ENCODE measurements around the gene CCDC74A.

DNA sequence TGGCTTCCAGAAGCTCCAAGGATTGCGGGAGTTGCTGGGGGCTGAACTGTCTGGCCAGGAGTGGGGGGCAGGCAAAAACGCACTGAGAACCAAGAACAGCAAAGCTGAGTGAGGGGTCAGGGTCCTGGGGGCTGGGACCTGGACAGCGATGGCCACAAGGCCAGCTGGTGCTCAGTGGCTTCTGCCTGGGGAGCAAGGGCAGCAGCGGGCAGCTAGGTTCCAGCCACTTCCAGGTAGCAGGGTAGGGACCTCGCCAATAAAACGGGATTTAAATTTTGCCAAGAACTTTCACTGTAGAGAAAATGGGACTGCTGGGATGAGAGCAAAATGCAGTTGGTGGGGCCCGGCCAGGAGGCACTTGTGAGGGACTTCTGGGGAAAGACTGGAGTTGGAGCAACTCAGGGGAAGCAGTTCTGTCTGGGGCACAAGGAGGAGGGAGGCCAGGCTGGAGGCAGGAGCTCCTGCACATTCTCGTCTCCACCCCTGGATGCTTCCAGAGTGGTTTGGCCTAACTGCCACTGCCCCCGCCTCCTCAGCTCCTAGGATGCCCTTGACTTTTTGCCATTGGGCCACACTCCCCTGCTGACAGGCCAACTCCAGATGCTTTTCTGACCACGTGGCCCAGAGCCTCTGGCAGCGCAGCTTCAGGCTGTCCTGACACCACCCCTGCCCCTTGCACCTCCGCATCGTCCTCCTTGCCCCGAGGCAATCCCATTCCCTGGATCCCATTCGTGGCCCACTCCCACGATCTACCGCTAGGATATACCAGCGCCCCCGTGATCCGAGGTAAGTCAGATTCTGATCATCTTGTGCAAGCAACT lies 5.5 kb upstream of the CCDC74A start:
- TF ChIP-seq, protein P1, sequence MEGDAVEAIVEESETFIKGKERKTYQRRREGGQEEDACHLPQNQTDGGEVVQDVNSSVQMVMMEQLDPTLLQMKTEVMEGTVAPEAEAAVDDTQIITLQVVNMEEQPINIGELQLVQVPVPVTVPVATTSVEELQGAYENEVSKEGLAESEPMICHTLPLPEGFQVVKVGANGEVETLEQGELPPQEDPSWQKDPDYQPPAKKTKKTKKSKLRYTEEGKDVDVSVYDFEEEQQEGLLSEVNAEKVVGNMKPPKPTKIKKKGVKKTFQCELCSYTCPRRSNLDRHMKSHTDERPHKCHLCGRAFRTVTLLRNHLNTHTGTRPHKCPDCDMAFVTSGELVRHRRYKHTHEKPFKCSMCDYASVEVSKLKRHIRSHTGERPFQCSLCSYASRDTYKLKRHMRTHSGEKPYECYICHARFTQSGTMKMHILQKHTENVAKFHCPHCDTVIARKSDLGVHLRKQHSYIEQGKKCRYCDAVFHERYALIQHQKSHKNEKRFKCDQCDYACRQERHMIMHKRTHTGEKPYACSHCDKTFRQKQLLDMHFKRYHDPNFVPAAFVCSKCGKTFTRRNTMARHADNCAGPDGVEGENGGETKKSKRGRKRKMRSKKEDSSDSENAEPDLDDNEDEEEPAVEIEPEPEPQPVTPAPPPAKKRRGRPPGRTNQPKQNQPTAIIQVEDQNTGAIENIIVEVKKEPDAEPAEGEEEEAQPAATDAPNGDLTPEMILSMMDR (IDR thresholded peaks at IDR 0.05): no peak
- TF ChIP-seq, protein P2, sequence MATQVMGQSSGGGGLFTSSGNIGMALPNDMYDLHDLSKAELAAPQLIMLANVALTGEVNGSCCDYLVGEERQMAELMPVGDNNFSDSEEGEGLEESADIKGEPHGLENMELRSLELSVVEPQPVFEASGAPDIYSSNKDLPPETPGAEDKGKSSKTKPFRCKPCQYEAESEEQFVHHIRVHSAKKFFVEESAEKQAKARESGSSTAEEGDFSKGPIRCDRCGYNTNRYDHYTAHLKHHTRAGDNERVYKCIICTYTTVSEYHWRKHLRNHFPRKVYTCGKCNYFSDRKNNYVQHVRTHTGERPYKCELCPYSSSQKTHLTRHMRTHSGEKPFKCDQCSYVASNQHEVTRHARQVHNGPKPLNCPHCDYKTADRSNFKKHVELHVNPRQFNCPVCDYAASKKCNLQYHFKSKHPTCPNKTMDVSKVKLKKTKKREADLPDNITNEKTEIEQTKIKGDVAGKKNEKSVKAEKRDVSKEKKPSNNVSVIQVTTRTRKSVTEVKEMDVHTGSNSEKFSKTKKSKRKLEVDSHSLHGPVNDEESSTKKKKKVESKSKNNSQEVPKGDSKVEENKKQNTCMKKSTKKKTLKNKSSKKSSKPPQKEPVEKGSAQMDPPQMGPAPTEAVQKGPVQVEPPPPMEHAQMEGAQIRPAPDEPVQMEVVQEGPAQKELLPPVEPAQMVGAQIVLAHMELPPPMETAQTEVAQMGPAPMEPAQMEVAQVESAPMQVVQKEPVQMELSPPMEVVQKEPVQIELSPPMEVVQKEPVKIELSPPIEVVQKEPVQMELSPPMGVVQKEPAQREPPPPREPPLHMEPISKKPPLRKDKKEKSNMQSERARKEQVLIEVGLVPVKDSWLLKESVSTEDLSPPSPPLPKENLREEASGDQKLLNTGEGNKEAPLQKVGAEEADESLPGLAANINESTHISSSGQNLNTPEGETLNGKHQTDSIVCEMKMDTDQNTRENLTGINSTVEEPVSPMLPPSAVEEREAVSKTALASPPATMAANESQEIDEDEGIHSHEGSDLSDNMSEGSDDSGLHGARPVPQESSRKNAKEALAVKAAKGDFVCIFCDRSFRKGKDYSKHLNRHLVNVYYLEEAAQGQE (IDR thresholded peaks at IDR 0.05; ENCODE audit: insufficient read depth in 1 of 2, low read depth in 2 of 2, low read length in 1 of 2): no peak
- no peak for TF ChIP-seq POLR2AphosphoS5 (IDR thresholded peaks at IDR 0.05; ENCODE audit: low read depth, low read length)
- TF ChIP-seq TCF7L2 (IDR thresholded peaks at IDR 0.05; ENCODE audit: low read depth, low read length): no peak
